ENCODE measurements around the gene DAPK1. TPM values are rescaled to one million over a fixed set of nuclear protein-coding genes. Genes with fewer than 3 reads are reported as not detected.

DAPK1 gene
- total and polyA plus RNA-seq, 2 experiments from 2014 or later: 44.4 to 62.3 TPM

DNA sequence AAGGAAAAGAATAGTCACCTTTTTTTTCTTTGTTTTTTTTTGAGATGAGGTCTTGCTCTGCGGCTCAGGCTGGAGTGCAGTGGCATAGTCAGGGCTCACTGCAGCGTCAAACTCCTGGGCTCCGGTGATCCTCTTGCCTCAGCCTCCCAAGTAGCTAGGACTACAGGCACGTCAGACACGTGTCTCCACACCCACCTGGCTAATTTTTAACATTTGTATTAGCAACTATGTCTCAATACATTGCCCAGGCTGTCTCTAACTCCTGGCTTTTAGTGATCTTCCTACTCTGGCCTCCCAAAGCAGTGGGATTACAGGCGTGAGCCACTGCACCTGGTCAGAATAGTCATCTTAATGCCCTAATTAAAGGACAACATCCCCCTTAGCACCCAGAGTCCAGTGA is 173.8 kb downstream of the DAPK1 start:
- H3K4me1 ChIP-seq (ENCODE audit: insufficient read depth): no peaks in the 10 kb centered on the region
- no peak for DNase-seq (ENCODE audit: low spot score)
- H4K20me1 ChIP-seq (ENCODE audit: insufficient read depth, poor library complexity, severe bottlenecking): no peaks in the 10 kb centered on the region
- H3K9me2 ChIP-seq (replicated peaks; ENCODE audit: insufficient read depth): no peaks in the 10 kb centered on the region
- no peaks in the 10 kb centered on the region for H3K27me3 ChIP-seq
- H3K36me3 ChIP-seq (replicated peaks; ENCODE audit: insufficient read depth, low read depth): no peaks in the 10 kb centered on the region
- 76% methylated on average over 6 of the region's 6 CpGs for WGBS (ENCODE audit: low lambda C conversion rate, missing lambda C conversion rate)
- no peaks in the 10 kb centered on the region for H3K9me3 ChIP-seq (ENCODE audit: low read depth)
- H3K4me3 ChIP-seq: no peak overlapping the region
- H3K79me2 ChIP-seq: no peaks in the 10 kb centered on the region
- H3K27ac ChIP-seq: no peak overlapping the region
- no peak overlapping the region for H2AFZ ChIP-seq
- TF ChIP-seq, protein P1, sequence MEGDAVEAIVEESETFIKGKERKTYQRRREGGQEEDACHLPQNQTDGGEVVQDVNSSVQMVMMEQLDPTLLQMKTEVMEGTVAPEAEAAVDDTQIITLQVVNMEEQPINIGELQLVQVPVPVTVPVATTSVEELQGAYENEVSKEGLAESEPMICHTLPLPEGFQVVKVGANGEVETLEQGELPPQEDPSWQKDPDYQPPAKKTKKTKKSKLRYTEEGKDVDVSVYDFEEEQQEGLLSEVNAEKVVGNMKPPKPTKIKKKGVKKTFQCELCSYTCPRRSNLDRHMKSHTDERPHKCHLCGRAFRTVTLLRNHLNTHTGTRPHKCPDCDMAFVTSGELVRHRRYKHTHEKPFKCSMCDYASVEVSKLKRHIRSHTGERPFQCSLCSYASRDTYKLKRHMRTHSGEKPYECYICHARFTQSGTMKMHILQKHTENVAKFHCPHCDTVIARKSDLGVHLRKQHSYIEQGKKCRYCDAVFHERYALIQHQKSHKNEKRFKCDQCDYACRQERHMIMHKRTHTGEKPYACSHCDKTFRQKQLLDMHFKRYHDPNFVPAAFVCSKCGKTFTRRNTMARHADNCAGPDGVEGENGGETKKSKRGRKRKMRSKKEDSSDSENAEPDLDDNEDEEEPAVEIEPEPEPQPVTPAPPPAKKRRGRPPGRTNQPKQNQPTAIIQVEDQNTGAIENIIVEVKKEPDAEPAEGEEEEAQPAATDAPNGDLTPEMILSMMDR (IDR thresholded peaks at IDR 0.05; ENCODE audit: poor library complexity): no peak
- no peak overlapping the region for H3K4me2 ChIP-seq

DNA sequence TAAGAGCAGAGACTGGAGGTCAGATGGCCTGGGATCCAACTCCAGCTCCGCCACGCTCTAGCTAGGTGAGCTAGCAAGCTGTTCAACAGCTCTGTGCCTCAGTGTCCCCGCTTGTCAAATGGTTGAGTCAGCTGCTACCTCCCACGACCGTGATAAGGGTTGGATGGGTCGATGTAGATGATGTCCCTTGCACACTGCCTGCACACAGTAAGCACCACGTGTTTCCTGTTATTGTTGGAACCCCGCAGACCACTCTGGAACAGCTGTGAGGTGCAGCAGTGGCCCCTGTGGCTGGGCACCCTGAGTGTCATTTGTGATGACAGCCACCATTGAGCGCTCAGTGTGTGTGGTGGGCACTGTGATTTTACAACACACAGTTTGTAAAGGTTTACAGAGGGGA is 174.3 kb downstream of the DAPK1 start:
- H2AFZ ChIP-seq: no peak overlapping the region
- 94% methylated on average over 9 of the region's 9 CpGs for WGBS (ENCODE audit: low lambda C conversion rate, missing lambda C conversion rate)
- no peak for TF ChIP-seq EZH2 (IDR thresholded peaks at IDR 0.05; ENCODE audit: borderline replicate concordance)
- no peak for TF ChIP-seq EZH2phosphoT487 (IDR thresholded peaks at IDR 0.05; ENCODE audit: low read depth, severe bottlenecking, unreplicated experiment)
- TF ChIP-seq, protein P1 (IDR thresholded peaks at IDR 0.05; ENCODE audit: poor library complexity): no peak
- H3K9me2 ChIP-seq (replicated peaks; ENCODE audit: insufficient read depth): no peaks in the 10 kb centered on the region
- H3K4me1 ChIP-seq (ENCODE audit: insufficient read depth): no peaks in the 10 kb centered on the region
- no peaks in the 10 kb centered on the region for H4K20me1 ChIP-seq (ENCODE audit: insufficient read depth, poor library complexity, severe bottlenecking)
- H3K27me3 ChIP-seq: no peaks in the 10 kb centered on the region
- H3K27ac ChIP-seq: no peak overlapping the region
- no peak overlapping the region for H3K4me2 ChIP-seq
- no peak overlapping the region for H3K4me3 ChIP-seq
- H3K9me3 ChIP-seq (ENCODE audit: low read depth): no peaks in the 10 kb centered on the region
- no peaks in the 10 kb centered on the region for H3K36me3 ChIP-seq (replicated peaks; ENCODE audit: insufficient read depth, low read depth)
- H3K79me2 ChIP-seq: no peaks in the 10 kb centered on the region
- DNase-seq (ENCODE audit: low spot score): no peak

DNA sequence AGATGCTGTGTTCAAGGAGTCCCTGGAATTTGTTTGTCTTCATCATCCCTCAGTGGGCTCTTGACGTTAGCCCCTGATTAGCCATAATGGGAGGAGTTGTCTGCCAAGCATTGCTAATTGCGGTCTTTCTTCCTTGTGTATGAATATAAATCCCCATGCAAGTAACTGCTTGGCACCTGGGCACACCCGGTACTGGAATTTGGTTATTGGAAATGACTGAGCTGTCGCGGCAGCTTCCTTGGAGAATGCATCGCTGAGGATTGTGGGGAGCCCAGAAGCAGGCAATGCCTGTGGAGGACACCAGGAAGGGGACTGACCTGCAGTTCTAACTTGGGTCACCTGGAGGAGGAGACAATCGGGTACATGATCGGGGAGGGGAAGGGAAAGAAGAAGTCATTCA is 174.9 kb downstream of the DAPK1 start:
- no peaks in the 10 kb centered on the region for H3K4me1 ChIP-seq (ENCODE audit: insufficient read depth)
- no peak for DNase-seq (ENCODE audit: low spot score)
- no peaks in the 10 kb centered on the region for H3K9me2 ChIP-seq (replicated peaks; ENCODE audit: insufficient read depth)
- no peak overlapping the region for H3K4me2 ChIP-seq
- no peak overlapping the region for H3K4me3 ChIP-seq
- no peaks in the 10 kb centered on the region for H3K27me3 ChIP-seq
- H3K79me2 ChIP-seq: no peaks in the 10 kb centered on the region
- H4K20me1 ChIP-seq (ENCODE audit: insufficient read depth, poor library complexity, severe bottlenecking): no peaks in the 10 kb centered on the region
- no peak overlapping the region for H2AFZ ChIP-seq
- H3K36me3 ChIP-seq (replicated peaks; ENCODE audit: insufficient read depth, low read depth): no peaks in the 10 kb centered on the region
- TF ChIP-seq EZH2phosphoT487 (IDR thresholded peaks at IDR 0.05; ENCODE audit: low read depth, severe bottlenecking, unreplicated experiment) (no peak), EZH2 (IDR thresholded peaks at IDR 0.05; ENCODE audit: borderline replicate concordance) (no peak)
- TF ChIP-seq, protein P1 (IDR thresholded peaks at IDR 0.05; ENCODE audit: poor library complexity): no peak
- H3K9me3 ChIP-seq (ENCODE audit: low read depth): no peaks in the 10 kb centered on the region
- WGBS (ENCODE audit: low lambda C conversion rate, missing lambda C conversion rate): 95% methylated on average over 8 of the region's 8 CpGs
- no peak overlapping the region for H3K27ac ChIP-seq
